GM19099 (cell line): ENCODE measurements around the gene UBE3D.

Experiments used
- POLR2A ChIP-seq: IDR thresholded peaks from 3 replicates; pipeline ENCODE4 v1.6.1; 2011; ENCODE audit warnings: low read depth; ENCODE audit not compliant: insufficient read length; ENCODE audit errors: extremely low read depth

Gene UBE3D

GRCh38 chr6:83068616-83069015 lies 3.0 kb upstream of the UBE3D start:
- TF ChIP-seq POLR2A: no peak

- peak; percentile 76 for TF ChIP-seq POLR2A
These were observed 2.1 kb upstream of the UBE3D start, which contains the start of gene DOP1A for GRCh38 chr6:83067448-83068439. Gene DOP1A (plus strand): TSS chr6:83067671. CDS start chr6:83096978, 29,307 bp downstream.

GRCh38 chr6:83062225-83062624 lies 3.4 kb downstream of the UBE3D start:
- TF ChIP-seq POLR2A: no peak

- TF ChIP-seq POLR2A: no peak
These were observed 4.5 kb downstream of the UBE3D start for GRCh38 chr6:83061190-83061589.

- TF ChIP-seq POLR2A: no peak
These were observed 7.8 kb downstream of the UBE3D start for GRCh38 chr6:83057705-83058321.

GRCh38 chr6:83055366-83055964 lies 10.2 kb downstream of the UBE3D start:
- TF ChIP-seq POLR2A: no peak

- no peak for TF ChIP-seq POLR2A
These were observed 12.0 kb downstream of the UBE3D start for GRCh38 chr6:83053678-83054077.

GRCh38 chr6:83051377-83052172 lies 14.1 kb downstream of the UBE3D start:
- no peak for TF ChIP-seq POLR2A

GRCh38 chr6:83047065-83047754 lies 18.4 kb downstream of the UBE3D start:
- no peak for TF ChIP-seq POLR2A

- TF ChIP-seq POLR2A: no peak
These were observed 21.4 kb downstream of the UBE3D start for GRCh38 chr6:83044091-83044768.

- TF ChIP-seq POLR2A: no peak
These were observed 23.1 kb downstream of the UBE3D start for GRCh38 chr6:83042467-83043053.

GRCh38 chr6:83038246-83038645 lies 27.4 kb downstream of the UBE3D start:
- no peak for TF ChIP-seq POLR2A

GRCh38 chr6:83031689-83032088 lies 34.0 kb downstream of the UBE3D start:
- TF ChIP-seq POLR2A: no peak
